Central memory CD8-positive, alpha-beta T cell (primary cell): Measurements from ENCODE around the gene RBMS3.

Experiments
- ATAC-seq: fragments of 150-1000 bp; cut with Tn5 transposase; replicated peaks from 2 replicates; pipeline ENCODE4 v1.10.0; 2022; ENCODE audit warnings: mild to moderate bottlenecking, moderate FRiP score, moderate number of reproducible peaks; ENCODE audit not compliant: poor library complexity, severe bottlenecking; ENCODE audit errors: extremely low read depth
- DNase-seq, 2 donors: peaks; one replicate each; pipeline ENCODE4 v3.0.0; 2021; ENCODE audit warnings: low spot score in 2 of 2
- H3K27ac Mint-ChIP-seq: one replicate; pipeline ENCODE4 v1.8.0; 2022; ENCODE audit warnings: low read depth, mild to moderate bottlenecking, moderate library complexity, mixed read lengths
- H3K27me3 Mint-ChIP-seq: one replicate; pipeline ENCODE4 v1.8.0; 2022; ENCODE audit warnings: mixed read lengths
- H3K36me3 Mint-ChIP-seq: one replicate; pipeline ENCODE4 v1.8.0; 2022; ENCODE audit warnings: mild to moderate bottlenecking, moderate library complexity, mixed read lengths; ENCODE audit not compliant: insufficient read depth
- H3K4me1 Mint-ChIP-seq: one replicate; pipeline ENCODE4 v1.8.0; 2022; ENCODE audit warnings: mixed read lengths
- H3K4me3 Mint-ChIP-seq: one replicate; pipeline ENCODE4 v1.8.0; 2022; ENCODE audit warnings: mild to moderate bottlenecking, moderate library complexity, mixed read lengths
- H3K9me3 Mint-ChIP-seq: one replicate; pipeline ENCODE4 v1.8.0; 2022; ENCODE audit warnings: mixed read lengths

The RBMS3 gene

GRCh38 chr3:29370021-29370420 lies 89.2 kb downstream of the RBMS3 start:
- H3K27ac Mint-ChIP-seq, result no peak overlapping the region
- H3K9me3 Mint-ChIP-seq, result peaks cover 9% of the 10 kb centered on the region
- DNase-seq (no peak), ATAC-seq (no peak)
- no peaks in the 10 kb centered on the region for H3K27me3 Mint-ChIP-seq
- no peaks in the 10 kb centered on the region for H3K36me3 Mint-ChIP-seq
- no peak overlapping the region for H3K4me3 Mint-ChIP-seq
- H3K4me1 Mint-ChIP-seq, result no peaks in the 10 kb centered on the region

- H3K9me3 Mint-ChIP-seq, result peaks cover 9% of the 10 kb centered on the region
- H3K27ac Mint-ChIP-seq, result no peak overlapping the region
- no peak for DNase-seq
- H3K4me1 Mint-ChIP-seq, result no peaks in the 10 kb centered on the region
- ATAC-seq, result no peak
- H3K36me3 Mint-ChIP-seq, result no peaks in the 10 kb centered on the region
- no peaks in the 10 kb centered on the region for H3K27me3 Mint-ChIP-seq
- H3K4me3 Mint-ChIP-seq, result no peak overlapping the region
Observed at GRCh38 chr3:29370476-29371420, 89.9 kb downstream of the RBMS3 start.

- Mint-ChIP-seq H3K27ac (no peak overlapping the region), H3K36me3 (peaks cover 2% of the 10 kb centered on the region), H3K4me1 (no peaks in the 10 kb centered on the region), H3K9me3 (peaks cover 9% of the 10 kb centered on the region), H3K27me3 (no peaks in the 10 kb centered on the region), H3K4me3 (no peak overlapping the region)
- no peak for ATAC-seq
- no peak for DNase-seq
Observed at GRCh38 chr3:29373131-29373680, 92.3 kb downstream of the RBMS3 start.

- H3K27ac Mint-ChIP-seq, result no peak overlapping the region
- H3K9me3 Mint-ChIP-seq, result peaks cover 9% of the 10 kb centered on the region
- DNase-seq (no peak), ATAC-seq (no peak)
- no peaks in the 10 kb centered on the region for H3K27me3 Mint-ChIP-seq
- peaks cover 2% of the 10 kb centered on the region for H3K36me3 Mint-ChIP-seq
- no peaks in the 10 kb centered on the region for H3K4me1 Mint-ChIP-seq
- H3K4me3 Mint-ChIP-seq, result no peak overlapping the region
Observed at GRCh38 chr3:29374226-29374625, 93.4 kb downstream of the RBMS3 start.

- ATAC-seq, result no peak
Observed at GRCh38 chr3:29379097-29379496, 98.2 kb downstream of the RBMS3 start.

GRCh38 chr3:29381595-29381994 lies 100.7 kb downstream of the RBMS3 start:
- DNase-seq (no peak), ATAC-seq (no peak)
- H3K9me3 Mint-ChIP-seq, result peaks cover 19% of the 10 kb centered on the region
- H3K27me3 Mint-ChIP-seq, result no peaks in the 10 kb centered on the region
- no peak overlapping the region for H3K27ac Mint-ChIP-seq
- no peaks in the 10 kb centered on the region for H3K4me1 Mint-ChIP-seq
- H3K36me3 Mint-ChIP-seq, result no peaks in the 10 kb centered on the region
- no peak overlapping the region for H3K4me3 Mint-ChIP-seq

More at GRCh38 chr3:29379097-29379496, 98.2 kb downstream of the RBMS3 start:
- Mint-ChIP-seq H3K27ac (no peak overlapping the region), H3K4me1 (no peaks in the 10 kb centered on the region), H3K4me3 (no peak overlapping the region), H3K36me3 (peaks cover 2% of the 10 kb centered on the region), H3K27me3 (no peaks in the 10 kb centered on the region), H3K9me3 (peaks cover 6% of the 10 kb centered on the region)
- DNase-seq, result no peak

GRCh38 chr3:29382409-29382808 lies 101.5 kb downstream of the RBMS3 start:
- Mint-ChIP-seq H3K4me3 (no peak overlapping the region), H3K36me3 (no peaks in the 10 kb centered on the region), H3K27me3 (no peaks in the 10 kb centered on the region), H3K4me1 (no peaks in the 10 kb centered on the region), H3K27ac (no peak overlapping the region), H3K9me3 (peaks cover 22% of the 10 kb centered on the region)
- ATAC-seq, result no peak
- DNase-seq, result no peak

- H3K4me1 Mint-ChIP-seq, result no peaks in the 10 kb centered on the region
- peaks cover 24% of the 10 kb centered on the region for H3K9me3 Mint-ChIP-seq
- no peaks in the 10 kb centered on the region for H3K36me3 Mint-ChIP-seq
- no peak overlapping the region for H3K4me3 Mint-ChIP-seq
- DNase-seq, result no peak
- no peaks in the 10 kb centered on the region for H3K27me3 Mint-ChIP-seq
- no peak for ATAC-seq
- H3K27ac Mint-ChIP-seq, result no peak overlapping the region
Observed at GRCh38 chr3:29382845-29383244, 102.0 kb downstream of the RBMS3 start.

- H3K36me3 Mint-ChIP-seq, result no peaks in the 10 kb centered on the region
- H3K4me3 Mint-ChIP-seq, result no peak overlapping the region
- no peak for DNase-seq
- no peaks in the 10 kb centered on the region for H3K27me3 Mint-ChIP-seq
- no peaks in the 10 kb centered on the region for H3K4me1 Mint-ChIP-seq
- no peak overlapping the region for H3K27ac Mint-ChIP-seq
- peaks cover 28% of the 10 kb centered on the region for H3K9me3 Mint-ChIP-seq
- ATAC-seq, result no peak
Observed at GRCh38 chr3:29384640-29385039, 103.8 kb downstream of the RBMS3 start.

- Mint-ChIP-seq H3K27me3 (no peaks in the 10 kb centered on the region), H3K4me3 (no peak overlapping the region), H3K36me3 (no peaks in the 10 kb centered on the region), H3K4me1 (no peaks in the 10 kb centered on the region), H3K9me3 (peaks cover 28% of the 10 kb centered on the region), H3K27ac (no peak overlapping the region)
- no peak for ATAC-seq
- DNase-seq, result no peak
Observed at GRCh38 chr3:29385046-29385830, 104.4 kb downstream of the RBMS3 start.

GRCh38 chr3:29389362-29389761 lies 108.5 kb downstream of the RBMS3 start:
- H3K4me1 Mint-ChIP-seq, result no peaks in the 10 kb centered on the region
- H3K36me3 Mint-ChIP-seq, result no peaks in the 10 kb centered on the region
- H3K9me3 Mint-ChIP-seq, result peaks cover 33% of the 10 kb centered on the region
- DNase-seq (no peak), ATAC-seq (no peak)
- H3K27me3 Mint-ChIP-seq, result no peaks in the 10 kb centered on the region
- no peak overlapping the region for H3K4me3 Mint-ChIP-seq
- H3K27ac Mint-ChIP-seq, result no peak overlapping the region

- Mint-ChIP-seq H3K4me1 (no peaks in the 10 kb centered on the region), H3K27me3 (no peaks in the 10 kb centered on the region), H3K27ac (no peak overlapping the region), H3K4me3 (no peak overlapping the region), H3K36me3 (no peaks in the 10 kb centered on the region), H3K9me3 (peaks cover 27% of the 10 kb centered on the region)
- DNase-seq, result no peak
- no peak for ATAC-seq
Observed at GRCh38 chr3:29392625-29393388, 111.9 kb downstream of the RBMS3 start.
